HG02610 (cell line): ENCODE measurements around the gene WT1.

Experiments used
- ATAC-seq: cut with Tn5 transposase; IDR thresholded peaks from one replicate; pipeline ENCODE4 v1.9.1; 2021; ENCODE audit warnings: mild to moderate bottlenecking, moderate library complexity; ENCODE audit not compliant: unreplicated experiment

The WT1 gene

GRCh38 chr11:32340181-32340580 is 95.2 kb downstream of the WT1 start:
- no peak for ATAC-seq
